ENCODE results near the gene PRKCA. TPM values are rescaled to one million over a fixed set of nuclear protein-coding genes. Genes with fewer than 3 reads are reported as not detected.

PRKCA gene
- total RNA-seq, 1 donor from 2014 or later, result 4.7 TPM

GRCh38 chr17:66847704-66848103 is 545.3 kb downstream of the PRKCA start:
- no peak for TF ChIP-seq CTCF (IDR thresholded peaks at IDR 0.05; ENCODE audit: insufficient read depth, low read length, severe bottlenecking)
- Histone ChIP-seq H3K36me3 (ENCODE audit: control insufficient read depth, insufficient read depth, low read length) (no peaks in the 10 kb centered on the region), H3K4me3 (ENCODE audit: low read depth, low read length) (no peak overlapping the region), H3K27me3 (ENCODE audit: control insufficient read depth, insufficient read depth, low read length) (peaks cover 1% of the 10 kb centered on the region)
- DNase-seq (ENCODE audit: low read depth), result no peak
- FAIRE-seq, result no peak

DNA sequence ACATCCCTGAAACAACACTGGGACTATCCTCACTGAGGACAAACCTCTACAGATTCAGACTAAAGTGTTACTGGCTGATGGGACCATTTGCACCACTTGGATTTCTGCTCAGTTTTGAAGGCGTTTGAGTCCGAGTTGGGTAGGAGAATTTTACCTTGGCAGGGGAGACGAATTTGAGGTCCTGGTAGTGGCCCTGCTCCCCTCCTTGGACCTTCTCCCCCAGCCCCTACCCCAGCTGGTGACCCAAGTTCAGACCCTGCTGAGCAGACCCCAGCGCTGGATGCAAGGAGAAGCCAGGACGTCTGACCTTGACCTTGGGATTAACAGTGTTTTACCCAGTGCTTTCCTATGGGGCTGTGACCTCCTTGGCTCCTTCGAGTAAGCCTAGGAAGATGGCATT is 546.1 kb downstream of the PRKCA start:
- no peak for TF ChIP-seq CTCF (IDR thresholded peaks at IDR 0.05; ENCODE audit: insufficient read depth, low read length, severe bottlenecking)
- DNase-seq (ENCODE audit: low read depth) (no peak), FAIRE-seq (no peak)
- Histone ChIP-seq H3K36me3 (ENCODE audit: control insufficient read depth, insufficient read depth, low read length) (no peaks in the 10 kb centered on the region), H3K4me3 (ENCODE audit: low read depth, low read length) (no peak overlapping the region), H3K27me3 (ENCODE audit: control insufficient read depth, insufficient read depth, low read length) (peaks cover 1% of the 10 kb centered on the region)

- peaks cover 1% of the 10 kb centered on the region for H3K27me3 ChIP-seq (ENCODE audit: control insufficient read depth, insufficient read depth, low read length)
- DNase-seq (ENCODE audit: low read depth), result no peak
Observed at GRCh38 chr17:66849032-66849655, 546.7 kb downstream of the PRKCA start.

DNA sequence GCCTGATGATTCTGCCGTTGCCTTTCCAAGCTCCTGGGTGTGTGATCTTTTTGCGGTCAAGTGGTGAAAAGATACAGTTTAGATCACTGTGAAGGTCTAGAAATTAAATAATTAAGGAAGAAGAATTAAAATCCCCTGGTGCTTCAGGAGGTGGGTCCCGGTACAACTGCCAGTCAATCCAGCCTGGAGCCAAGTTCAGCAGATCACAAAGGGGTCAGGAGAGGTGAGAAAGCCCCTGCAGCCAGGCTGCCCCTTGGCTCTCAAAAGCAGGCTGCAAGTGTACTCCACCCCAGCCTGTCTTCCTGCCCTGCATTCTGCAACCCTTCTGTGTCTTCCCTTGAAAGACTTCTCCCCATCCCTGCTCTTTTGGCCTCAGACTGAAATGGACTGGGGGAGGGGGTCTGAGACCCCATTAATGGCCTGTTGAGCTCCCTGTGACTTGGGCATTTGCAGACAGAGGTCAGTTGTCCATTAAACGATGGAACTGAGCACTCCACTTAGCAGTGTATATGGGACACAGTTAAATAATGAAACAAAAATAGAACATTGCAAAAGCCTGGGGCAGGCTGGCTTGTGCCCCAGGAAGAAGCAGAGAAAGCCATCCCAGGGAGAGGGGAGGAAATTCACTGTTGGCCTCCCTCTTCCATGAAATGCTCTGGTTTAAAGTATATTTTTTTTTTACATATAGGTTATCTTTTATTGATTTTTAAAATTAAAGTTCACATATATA is 547.6 kb downstream of the PRKCA start:
- no peak for TF ChIP-seq CTCF (IDR thresholded peaks at IDR 0.05; ENCODE audit: insufficient read depth, low read length, severe bottlenecking)
- Histone ChIP-seq H3K4me3 (ENCODE audit: low read depth, low read length) (no peak overlapping the region), H3K36me3 (ENCODE audit: control insufficient read depth, insufficient read depth, low read length) (no peaks in the 10 kb centered on the region), H3K27me3 (ENCODE audit: control insufficient read depth, insufficient read depth, low read length) (peaks cover 1% of the 10 kb centered on the region)
- FAIRE-seq, result no peak
- DNase-seq (ENCODE audit: low read depth), result no peak

More at GRCh38 chr17:66849032-66849655, 546.7 kb downstream of the PRKCA start:
- Histone ChIP-seq H3K36me3 (ENCODE audit: control insufficient read depth, insufficient read depth, low read length) (no peaks in the 10 kb centered on the region), H3K4me3 (ENCODE audit: low read depth, low read length) (no peak overlapping the region)
- no peak for TF ChIP-seq CTCF (IDR thresholded peaks at IDR 0.05; ENCODE audit: insufficient read depth, low read length, severe bottlenecking)
- FAIRE-seq, result no peak

- H3K27me3 ChIP-seq (ENCODE audit: control insufficient read depth, insufficient read depth, low read length), result peaks cover 1% of the 10 kb centered on the region
- FAIRE-seq (no peak), DNase-seq (ENCODE audit: low read depth) (no peak)
- no peak for TF ChIP-seq CTCF (IDR thresholded peaks at IDR 0.05; ENCODE audit: insufficient read depth, low read length, severe bottlenecking)
- no peak overlapping the region for H3K4me3 ChIP-seq (ENCODE audit: low read depth, low read length)
- no peaks in the 10 kb centered on the region for H3K36me3 ChIP-seq (ENCODE audit: control insufficient read depth, insufficient read depth, low read length)
Observed at GRCh38 chr17:66850692-66851091, 548.3 kb downstream of the PRKCA start.
